Gastrocnemius medialis (tissue), 4 donors: ENCODE results near the gene PPARGC1A.

ENCODE experiments used
- POLR2A ChIP-seq, 2 donors: fragments of 450-650 bp; IDR thresholded peaks; one replicate each; pipeline ENCODE4 v1.6.1; 2017; ENCODE audit warnings: antibody characterized with exemption in 2 of 2, mild to moderate bottlenecking in 2 of 2, moderate library complexity in 2 of 2
- TF ChIP-seq, protein P1 (sequence below), 5 experiments: fragments of 450-650 bp in 3 of 5; fragments of 200-600 bp in 2 of 5; sonication (generic) in 2 of 5; IDR thresholded peaks in 4 of 5; conservative IDR thresholded peaks in 1 of 5; 1 replicate in 4 of 5; 2 replicates in 1 of 5; pipeline ENCODE4 v1.5.1; 2016 to 2019; ENCODE audit warnings: antibody characterized with exemption in 5 of 5, mild to moderate bottlenecking in 3 of 5, moderate library complexity in 3 of 5

DNA sequence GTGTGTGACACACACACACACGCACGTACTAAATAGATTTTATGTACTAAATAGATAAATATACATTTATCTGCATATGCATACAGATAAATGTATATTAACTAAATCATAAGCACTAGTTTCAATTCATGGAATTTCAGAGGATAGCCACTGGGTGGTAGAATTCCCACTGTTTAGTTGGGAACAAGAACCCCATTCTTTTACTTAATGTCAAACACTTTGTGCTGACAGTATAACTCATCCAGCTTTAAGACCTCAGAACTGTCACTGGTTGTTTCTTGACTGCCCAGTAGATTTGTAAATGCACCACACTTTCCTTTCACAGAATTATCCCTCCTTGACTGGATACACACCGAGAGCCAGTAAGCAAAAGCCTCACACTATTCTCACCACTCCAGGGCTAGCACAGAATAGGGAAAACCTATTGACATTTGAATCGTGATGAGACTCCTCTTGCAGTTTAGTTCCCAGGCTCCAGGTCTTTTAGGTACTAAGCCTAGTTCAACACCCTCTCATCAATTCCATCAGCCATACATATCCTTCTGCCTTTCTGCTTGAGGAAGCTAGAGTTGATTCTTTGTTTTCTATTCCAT lies 32.4 kb downstream of the PPARGC1A start:
- TF ChIP-seq POLR2A (IDR thresholded peaks at IDR 0.05) = no peak
- TF ChIP-seq, protein P1, sequence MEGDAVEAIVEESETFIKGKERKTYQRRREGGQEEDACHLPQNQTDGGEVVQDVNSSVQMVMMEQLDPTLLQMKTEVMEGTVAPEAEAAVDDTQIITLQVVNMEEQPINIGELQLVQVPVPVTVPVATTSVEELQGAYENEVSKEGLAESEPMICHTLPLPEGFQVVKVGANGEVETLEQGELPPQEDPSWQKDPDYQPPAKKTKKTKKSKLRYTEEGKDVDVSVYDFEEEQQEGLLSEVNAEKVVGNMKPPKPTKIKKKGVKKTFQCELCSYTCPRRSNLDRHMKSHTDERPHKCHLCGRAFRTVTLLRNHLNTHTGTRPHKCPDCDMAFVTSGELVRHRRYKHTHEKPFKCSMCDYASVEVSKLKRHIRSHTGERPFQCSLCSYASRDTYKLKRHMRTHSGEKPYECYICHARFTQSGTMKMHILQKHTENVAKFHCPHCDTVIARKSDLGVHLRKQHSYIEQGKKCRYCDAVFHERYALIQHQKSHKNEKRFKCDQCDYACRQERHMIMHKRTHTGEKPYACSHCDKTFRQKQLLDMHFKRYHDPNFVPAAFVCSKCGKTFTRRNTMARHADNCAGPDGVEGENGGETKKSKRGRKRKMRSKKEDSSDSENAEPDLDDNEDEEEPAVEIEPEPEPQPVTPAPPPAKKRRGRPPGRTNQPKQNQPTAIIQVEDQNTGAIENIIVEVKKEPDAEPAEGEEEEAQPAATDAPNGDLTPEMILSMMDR (IDR thresholded peaks at IDR 0.05 in 4 of 5, conservative IDR thresholded peaks at IDR 0.05 in 1 of 5) = peak in 2 of 5 experiments; percentile 16
